Activated CD8-positive, alpha-beta memory T cell treated with anti-CD3 and anti-CD28 coated beads for 24 hours (primary cell): Measurements from ENCODE around the gene PDCL3.
A peak's percentile ranks its signal among the peaks of the same experiment; 100 is the strongest.

Experiments
- DNase-seq: peaks from one replicate; pipeline ENCODE4 v3.0.0-alpha.2; 2020

The PDCL3 gene

GRCh38 chr2:100562613-100563406 is at the start of gene PDCL3:
PDCL3 (plus strand) TSS chr2:100562993; CDS start chr2:100563068, 75 bp downstream.
- peak; percentile 98 for DNase-seq

GRCh38 chr2:100513650-100514049 is 49.1 kb upstream of the PDCL3 start:
- no peak for DNase-seq

- no peak for DNase-seq
Observed at GRCh38 chr2:100517556-100517955, 45.2 kb upstream of the PDCL3 start.

GRCh38 chr2:100518801-100519200 is 44.0 kb upstream of the PDCL3 start:
- no peak for DNase-seq

- no peak for DNase-seq
Observed at GRCh38 chr2:100520224-100520623, 42.6 kb upstream of the PDCL3 start.

- no peak for DNase-seq
Observed at GRCh38 chr2:100522430-100522829, 40.4 kb upstream of the PDCL3 start.

- DNase-seq: no peak
Observed at GRCh38 chr2:100524331-100524730, 38.5 kb upstream of the PDCL3 start.

- DNase-seq: peak; percentile 37
Observed at GRCh38 chr2:100526868-100527267, 35.9 kb upstream of the PDCL3 start.

GRCh38 chr2:100527440-100528015 is 35.3 kb upstream of the PDCL3 start:
- DNase-seq: peak; percentile 28

GRCh38 chr2:100529176-100529575 is 33.6 kb upstream of the PDCL3 start:
- no peak for DNase-seq

- DNase-seq: no peak
Observed at GRCh38 chr2:100529900-100530299, 32.9 kb upstream of the PDCL3 start.

- no peak for DNase-seq
Observed at GRCh38 chr2:100535855-100536254, 26.9 kb upstream of the PDCL3 start.

- DNase-seq: no peak
Observed at GRCh38 chr2:100537918-100538317, 24.9 kb upstream of the PDCL3 start.

GRCh38 chr2:100539221-100539620 is 23.6 kb upstream of the PDCL3 start:
- DNase-seq: no peak

- no peak for DNase-seq
Observed at GRCh38 chr2:100541404-100541803, 21.4 kb upstream of the PDCL3 start.

- DNase-seq: no peak
Observed at GRCh38 chr2:100542418-100542817, 20.4 kb upstream of the PDCL3 start.

GRCh38 chr2:100544911-100545596 is 17.7 kb upstream of the PDCL3 start:
- DNase-seq: no peak

- no peak for DNase-seq
Observed at GRCh38 chr2:100546469-100546868, 16.3 kb upstream of the PDCL3 start.

GRCh38 chr2:100548771-100549170 is 14.0 kb upstream of the PDCL3 start:
- no peak for DNase-seq

GRCh38 chr2:100551303-100551702 is 11.5 kb upstream of the PDCL3 start:
- no peak for DNase-seq

GRCh38 chr2:100554798-100555407 is 7.9 kb upstream of the PDCL3 start:
- peak; percentile 65 for DNase-seq

GRCh38 chr2:100556746-100557145 is 6.0 kb upstream of the PDCL3 start:
- no peak for DNase-seq

GRCh38 chr2:100560216-100560830 is 2.5 kb upstream of the PDCL3 start:
- no peak for DNase-seq
